Large intestine (tissue), 3 donors: ENCODE data around the gene STARD3NL. TPM values are rescaled to one million over a fixed set of nuclear protein-coding genes. Genes with fewer than 3 reads are reported as not detected.
"Not testable (repeated sequence)": the region's sequence is repeated elsewhere in the genome, so short reads cannot be mapped to it uniquely, and the experiment has no call there.

Experiments
- DNase-seq, 2 donors: peaks; one replicate each; pipeline versions ENCODE4 v3.0.0 to v3.0.0-alpha.2; 2013
- H3K27ac ChIP-seq: one replicate; pipeline ENCODE4 v1.5.1; 2013; ENCODE audit warnings: low read length
- H3K27me3 ChIP-seq: 2 replicates; pipeline ENCODE4 v1.6.1; 2013; ENCODE audit warnings: low read length; ENCODE audit not compliant: control insufficient read depth, insufficient read depth
- H3K36me3 ChIP-seq: 2 replicates; pipeline ENCODE4 v1.6.1; 2013; ENCODE audit warnings: low read length; ENCODE audit not compliant: control insufficient read depth, insufficient read depth
- H3K4me1 ChIP-seq: one replicate; pipeline ENCODE4 v1.6.1; 2013; ENCODE audit warnings: low read length; ENCODE audit not compliant: control insufficient read depth, insufficient read depth
- H3K4me3 ChIP-seq: one replicate; pipeline ENCODE4 v1.5.1; 2013; ENCODE audit warnings: low read length
- H3K9me3 ChIP-seq: one replicate; pipeline ENCODE4 v1.6.1; 2013; ENCODE audit warnings: mild to moderate bottlenecking, low read depth, low read length, moderate library complexity; ENCODE audit not compliant: control insufficient read depth
- WGBS: methylation state at CpG from one replicate; pipeline ENCODE4 v1.1.5; 2013; ENCODE audit warnings: low lambda C conversion rate; ENCODE audit not compliant: insufficient coverage; 5-methylcytosine and 5-hydroxymethylcytosine counted together
- polyA plus RNA-seq: library from polyadenylated mRNA; unstranded; fragments of 120-200 nt; gene quantifications from one replicate; pipeline ENCODE4 v1.2.1, GENCODE V29; 2013

STARD3NL gene
- polyA plus RNA-seq, 1 donor = 34.0 TPM

- H3K27ac ChIP-seq, H3K9me3 ChIP-seq, H3K27me3 ChIP-seq, H3K36me3 ChIP-seq, H3K4me1 ChIP-seq, H3K4me3 ChIP-seq, DNase-seq: not testable (repeated sequence)
- WGBS = 80% methylated on average over 1 of the region's 2 CpGs
Observed at GRCh38 chr7:38262026-38262425, 84.0 kb downstream of the STARD3NL start.

GRCh38 chr7:38262545-38262944 lies 84.5 kb downstream of the STARD3NL start:
- Histone ChIP-seq H3K4me3 (no peak overlapping the region), H3K4me1 (no peaks in the 10 kb centered on the region), H3K36me3 (no peaks in the 10 kb centered on the region), H3K9me3 (no peaks in the 10 kb centered on the region), H3K27ac (no peak overlapping the region), H3K27me3 (no peaks in the 10 kb centered on the region)
- WGBS = no CpG with 5 or more reads among the region's 5 CpGs
- no peak for DNase-seq

- not testable (repeated sequence) for H3K36me3 ChIP-seq, H3K9me3 ChIP-seq, H3K27me3 ChIP-seq, DNase-seq, H3K27ac ChIP-seq, H3K4me1 ChIP-seq, H3K4me3 ChIP-seq
- 22% methylated on average over 1 of the region's 1 CpG for WGBS
Observed at GRCh38 chr7:38263274-38263673, 85.2 kb downstream of the STARD3NL start.

- not testable (repeated sequence) for H3K36me3 ChIP-seq, H3K27me3 ChIP-seq, DNase-seq, H3K4me3 ChIP-seq, H3K27ac ChIP-seq, H3K9me3 ChIP-seq, H3K4me1 ChIP-seq
- WGBS = no CpG with 5 or more reads among the region's 1 CpG
Observed at GRCh38 chr7:38264602-38265001, 86.6 kb downstream of the STARD3NL start.

- not testable (repeated sequence) for H3K9me3 ChIP-seq, DNase-seq, H3K27me3 ChIP-seq, H3K27ac ChIP-seq, H3K36me3 ChIP-seq, H3K4me3 ChIP-seq, H3K4me1 ChIP-seq
- 100% methylated on average over 2 of the region's 3 CpGs for WGBS
Observed at GRCh38 chr7:38265958-38266357, 87.9 kb downstream of the STARD3NL start.

GRCh38 chr7:38269704-38270346 lies 91.8 kb downstream of the STARD3NL start:
- DNase-seq = not testable (repeated sequence)
- no CpG with 5 or more reads among the region's 4 CpGs for WGBS

GRCh38 chr7:38270405-38270804 lies 92.4 kb downstream of the STARD3NL start:
- DNase-seq, H3K27me3 ChIP-seq: not testable (repeated sequence)

More at GRCh38 chr7:38269704-38270346, 91.8 kb downstream of the STARD3NL start:
- H3K36me3 ChIP-seq, H3K27me3 ChIP-seq, H3K9me3 ChIP-seq, H3K4me3 ChIP-seq, H3K4me1 ChIP-seq, H3K27ac ChIP-seq: not testable (repeated sequence)

GRCh38 chr7:38273286-38273995 lies 95.4 kb downstream of the STARD3NL start, which contains the start of gene TARP:
Gene TARP, minus strand, starts transcription at chr7:38273636.
- H3K27me3 ChIP-seq = no peaks in the 10 kb centered on the region
- WGBS = 50% methylated on average over 2 of the region's 2 CpGs

More at GRCh38 chr7:38270405-38270804, 92.4 kb downstream of the STARD3NL start:
- no CpG with 5 or more reads among the region's 2 CpGs for WGBS
- H3K9me3 ChIP-seq, H3K36me3 ChIP-seq, H3K27ac ChIP-seq, H3K4me1 ChIP-seq, H3K4me3 ChIP-seq: not testable (repeated sequence)

GRCh38 chr7:38274486-38274885 lies 96.4 kb downstream of the STARD3NL start:
- H3K27ac ChIP-seq = no peak overlapping the region
- no peak overlapping the region for H3K4me3 ChIP-seq
- H3K36me3 ChIP-seq = no peaks in the 10 kb centered on the region
- DNase-seq = no peak
- no peaks in the 10 kb centered on the region for H3K27me3 ChIP-seq
- WGBS = 89% methylated on average over 2 of the region's 4 CpGs
- H3K4me1 ChIP-seq = no peaks in the 10 kb centered on the region
- H3K9me3 ChIP-seq = no peaks in the 10 kb centered on the region

More at GRCh38 chr7:38273286-38273995, 95.4 kb downstream of the STARD3NL start, which contains the start of gene TARP:
- no peaks in the 10 kb centered on the region for H3K4me1 ChIP-seq
- DNase-seq = no peak
- H3K36me3 ChIP-seq = no peaks in the 10 kb centered on the region
- no peak within 1 kb of the TSS for H3K4me3 ChIP-seq
- H3K9me3 ChIP-seq = no peaks in the 10 kb centered on the region
- H3K27ac ChIP-seq = no peak within 1 kb of the TSS

GRCh38 chr7:38274927-38275620 lies 97.0 kb downstream of the STARD3NL start:
- H3K9me3 ChIP-seq = no peaks in the 10 kb centered on the region
- H3K27ac ChIP-seq = no peak overlapping the region
- no CpG with 5 or more reads among the region's 3 CpGs for WGBS
- no peak overlapping the region for H3K4me3 ChIP-seq
- H3K4me1 ChIP-seq = no peaks in the 10 kb centered on the region
- no peaks in the 10 kb centered on the region for H3K36me3 ChIP-seq
- no peak for DNase-seq
- H3K27me3 ChIP-seq = no peaks in the 10 kb centered on the region
